NAMALWA (cell line): ENCODE measurements around the gene RAET1E.
"Not testable (repeated sequence)": the region's sequence is repeated elsewhere in the genome, so short reads cannot be mapped to it uniquely, and the experiment has no call there.

ENCODE experiments used
- DNase-seq: peaks from one replicate; pipeline ENCODE4 v3.0.0-alpha.2; 2015; ENCODE audit warnings: low spot score

The RAET1E gene

GRCh38 chr6:149861603-149862423, 36.1 kb downstream of the RAET1E start:
- DNase-seq, result no peak

GRCh38 chr6:149860834-149861602, 36.9 kb downstream of the RAET1E start:
- DNase-seq, result no peak

GRCh38 chr6:149860513-149860833, 37.4 kb downstream of the RAET1E start:
- no peak for DNase-seq

GRCh38 chr6:149859938-149860337, 38.0 kb downstream of the RAET1E start:
- no peak for DNase-seq

GRCh38 chr6:149859368-149859767, 38.5 kb downstream of the RAET1E start:
- no peak for DNase-seq

- DNase-seq, result no peak
Observed at GRCh38 chr6:149857541-149857940, 40.4 kb downstream of the RAET1E start.

- DNase-seq, result no peak
Observed at GRCh38 chr6:149856256-149856994, 41.5 kb downstream of the RAET1E start.

GRCh38 chr6:149855741-149856140, 42.2 kb downstream of the RAET1E start:
- DNase-seq, result no peak

GRCh38 chr6:149855040-149855654, 42.8 kb downstream of the RAET1E start:
- no peak for DNase-seq

- no peak for DNase-seq
Observed at GRCh38 chr6:149854532-149854931, 43.4 kb downstream of the RAET1E start.

GRCh38 chr6:149854017-149854416, 43.9 kb downstream of the RAET1E start:
- DNase-seq, result not testable (repeated sequence)

- DNase-seq, result no peak
Observed at GRCh38 chr6:149852881-149853280, 45.0 kb downstream of the RAET1E start.

- DNase-seq, result peak; percentile 53
Observed at GRCh38 chr6:149852180-149852579, 45.7 kb downstream of the RAET1E start.

- no peak for DNase-seq
Observed at GRCh38 chr6:149851461-149852110, 46.3 kb downstream of the RAET1E start.

GRCh38 chr6:149848343-149848742, 49.6 kb downstream of the RAET1E start:
- DNase-seq, result not testable (repeated sequence)
